CD4-positive, alpha-beta T cell treated with Interleukin-1 beta for 1 hour (primary cell): ENCODE results near the gene MFN2.
"Not testable (repeated sequence)": the region's sequence is repeated elsewhere in the genome, so short reads cannot be mapped to it uniquely, and the experiment has no call there.

Source experiments
- DNase-seq, 2 donors: peaks; one replicate each; pipeline ENCODE4 v3.0.0-alpha.2; 2020 to 2022

The MFN2 gene

GRCh38 chr1:12001249-12001917 is 21.1 kb downstream of the MFN2 start:
- DNase-seq: peak; percentile 9 to 33

GRCh38 chr1:12001996-12002493 is 21.8 kb downstream of the MFN2 start:
- no peak for DNase-seq

GRCh38 chr1:12003762-12004161 is 23.5 kb downstream of the MFN2 start:
- DNase-seq: no peak

DNA sequence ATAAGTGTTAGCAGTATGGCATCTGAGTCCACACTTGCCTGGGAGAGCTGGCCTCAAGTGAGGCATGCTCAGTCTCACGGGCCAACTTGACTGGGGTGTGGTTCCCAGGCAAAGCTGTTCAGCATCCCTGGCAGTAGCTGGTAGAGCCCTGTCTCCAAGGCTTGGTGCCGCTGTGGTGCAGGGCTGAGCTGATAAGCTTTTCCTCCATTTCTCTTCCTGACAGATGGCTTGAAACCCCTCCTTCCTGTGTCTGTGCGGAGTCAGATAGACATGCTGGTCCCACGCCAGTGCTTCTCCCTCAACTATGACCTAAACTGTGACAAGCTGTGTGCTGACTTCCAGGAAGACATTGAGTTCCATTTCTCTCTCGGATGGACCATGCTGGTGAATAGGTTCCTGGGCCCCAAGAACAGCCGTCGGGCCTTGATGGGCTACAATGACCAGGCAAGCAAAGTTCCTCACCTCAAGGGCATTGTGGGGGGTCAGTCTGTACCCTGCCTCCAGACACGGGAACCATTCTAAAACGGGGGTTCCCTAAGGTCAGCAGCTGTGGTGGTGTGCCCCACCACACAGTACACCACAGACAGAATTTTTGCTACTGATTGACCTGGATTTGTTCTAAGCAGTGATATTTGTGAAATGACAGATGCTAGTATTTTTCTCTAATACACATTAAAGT is 25.4 kb downstream of the MFN2 start:
- DNase-seq: no peak

GRCh38 chr1:12006167-12006921 is 26.1 kb downstream of the MFN2 start:
- DNase-seq: no peak

DNA sequence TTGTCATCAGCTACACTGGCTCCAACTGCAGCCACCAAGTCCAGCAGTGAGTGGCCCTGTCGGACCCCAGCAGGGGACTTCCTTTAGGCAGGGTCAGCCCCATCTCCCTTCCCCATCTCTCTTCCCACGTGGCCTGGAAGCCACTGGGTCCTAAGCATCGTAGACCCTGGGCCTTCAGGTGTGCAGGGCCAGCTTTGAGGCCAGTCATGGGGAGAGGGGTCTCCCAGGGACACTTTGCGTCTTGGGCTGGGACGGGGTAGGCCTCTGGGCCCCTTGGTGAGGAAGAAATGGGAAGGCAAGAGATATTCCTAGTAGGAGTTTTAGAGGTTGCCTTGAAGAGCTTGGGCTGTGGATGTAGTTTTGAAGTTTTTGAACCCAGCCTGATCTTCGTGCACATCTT is 27.0 kb downstream of the MFN2 start:
- no peak for DNase-seq

GRCh38 chr1:12008355-12008754 is 28.1 kb downstream of the MFN2 start:
- not testable (repeated sequence) for DNase-seq

GRCh38 chr1:12009318-12009947 is 29.2 kb downstream of the MFN2 start:
- DNase-seq: no peak

DNA sequence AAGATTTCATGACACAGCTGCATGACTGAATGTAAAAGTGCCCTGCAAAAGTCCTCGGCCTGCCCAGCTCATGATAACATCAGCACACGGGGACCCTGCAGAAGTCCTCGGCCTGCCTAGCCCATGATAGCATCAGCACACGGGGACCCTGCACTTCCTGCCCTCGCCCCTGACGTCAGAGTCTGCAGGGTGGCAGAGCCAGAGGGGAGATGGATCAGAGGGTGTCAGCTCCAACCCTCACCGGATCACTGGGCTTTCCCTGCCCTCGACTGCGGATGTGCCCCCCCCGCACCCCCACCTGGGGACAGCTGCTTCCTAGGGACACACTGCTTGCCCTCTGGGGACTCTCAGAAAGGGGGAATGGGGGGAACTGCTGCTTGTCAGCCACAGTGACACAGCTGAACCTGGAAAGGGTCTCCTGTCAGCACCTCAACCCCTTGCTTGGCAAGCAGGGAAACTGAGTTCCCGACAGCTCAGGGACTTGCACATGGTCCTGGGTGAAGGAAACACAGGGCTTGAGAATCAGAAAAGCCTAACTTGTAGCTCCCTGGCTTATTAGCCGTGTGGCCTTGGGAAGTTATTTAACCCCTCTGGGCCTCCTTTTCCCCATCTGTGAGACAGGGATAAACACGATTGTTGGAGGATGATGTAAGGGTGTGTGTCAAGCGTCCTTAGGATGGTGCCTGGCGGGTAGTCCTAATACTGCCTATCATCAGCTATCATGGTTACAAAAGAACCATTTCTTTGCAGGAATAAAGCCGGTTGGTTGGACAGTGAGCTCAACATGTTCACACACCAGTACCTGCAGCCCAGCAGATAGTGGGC is 30.7 kb downstream of the MFN2 start:
- no peak for DNase-seq

- DNase-seq: no peak
These were observed 31.8 kb downstream of the MFN2 start for GRCh38 chr1:12011998-12012397.

DNA sequence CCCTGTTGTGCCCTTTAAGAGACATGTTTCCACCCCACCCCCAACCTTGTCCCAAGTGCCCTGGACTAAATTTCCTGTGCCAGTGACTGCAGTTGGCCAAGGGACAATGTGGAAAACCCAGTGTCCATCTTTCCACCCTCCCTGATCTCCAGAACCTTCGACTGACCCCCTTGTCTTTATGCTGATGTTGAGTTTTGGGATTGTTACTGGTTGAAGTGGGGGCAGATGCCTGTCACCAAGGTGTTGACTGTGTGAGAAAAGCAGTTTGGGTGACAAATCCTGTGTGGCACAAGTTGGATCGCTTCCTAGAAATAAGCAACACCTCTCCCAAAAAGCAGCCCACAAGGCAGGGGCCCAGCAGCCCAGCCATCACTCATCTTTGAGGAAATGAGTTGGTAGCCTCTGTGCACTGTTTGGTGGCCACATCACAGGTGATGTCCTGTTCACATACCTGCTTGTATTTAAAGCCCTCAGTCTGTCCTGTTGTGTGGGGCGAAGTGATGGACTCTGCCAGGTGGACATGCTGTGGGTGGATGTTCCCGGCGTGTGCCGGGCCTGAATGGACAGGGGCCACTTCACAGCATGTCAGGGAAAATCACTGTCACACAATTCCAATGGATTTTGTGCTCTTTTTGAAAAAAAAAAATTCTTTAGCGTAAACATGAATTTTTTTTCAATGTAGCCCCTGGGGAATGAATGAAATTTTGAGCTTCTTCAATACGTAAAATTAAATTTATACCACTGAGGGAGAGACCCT is 32.5 kb downstream of the MFN2 start:
- no peak for DNase-seq

GRCh38 chr1:12014141-12014991 is 34.1 kb downstream of the MFN2 start:
- no peak for DNase-seq

GRCh38 chr1:12015001-12015491 is 34.8 kb downstream of the MFN2 start:
- no peak for DNase-seq

DNA sequence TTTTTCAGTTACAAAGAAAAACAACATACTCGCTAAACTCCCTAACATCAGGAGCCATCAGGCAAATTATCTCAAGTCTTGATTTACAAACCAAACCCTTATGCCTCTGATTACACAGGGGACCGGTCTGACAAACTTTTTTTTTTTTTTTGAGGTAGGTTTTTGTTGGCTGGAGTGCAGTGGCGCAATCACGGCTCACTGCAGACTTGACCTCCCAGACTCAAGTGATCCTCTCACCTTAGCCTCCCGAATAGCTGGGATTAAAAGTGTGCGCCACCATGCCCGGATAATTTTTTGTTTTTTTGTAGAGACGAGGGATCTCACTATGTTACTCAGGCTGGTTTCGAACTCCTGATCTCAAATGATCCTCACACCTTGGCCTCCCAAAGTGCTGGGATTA is 35.3 kb downstream of the MFN2 start:
- no peak for DNase-seq

DNA sequence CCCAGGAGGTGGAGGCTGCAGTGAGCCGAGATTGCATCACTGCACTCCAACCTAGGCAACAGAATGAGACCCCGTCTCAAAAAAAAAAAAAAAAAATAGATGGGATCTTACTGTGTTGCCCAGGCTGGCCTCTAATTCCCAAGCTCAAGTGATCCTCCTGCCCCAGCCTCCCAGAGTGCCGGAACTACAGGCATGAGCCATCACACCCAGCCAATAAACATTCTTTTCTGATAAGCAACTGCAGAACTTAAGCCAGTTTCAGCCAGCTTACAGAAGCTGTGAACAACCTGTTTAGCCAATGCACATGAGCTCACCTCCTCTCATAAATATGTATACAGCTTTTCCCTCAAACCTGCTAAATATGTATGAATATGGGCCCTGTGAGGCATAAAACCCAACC is 35.9 kb downstream of the MFN2 start:
- no peak for DNase-seq

DNA sequence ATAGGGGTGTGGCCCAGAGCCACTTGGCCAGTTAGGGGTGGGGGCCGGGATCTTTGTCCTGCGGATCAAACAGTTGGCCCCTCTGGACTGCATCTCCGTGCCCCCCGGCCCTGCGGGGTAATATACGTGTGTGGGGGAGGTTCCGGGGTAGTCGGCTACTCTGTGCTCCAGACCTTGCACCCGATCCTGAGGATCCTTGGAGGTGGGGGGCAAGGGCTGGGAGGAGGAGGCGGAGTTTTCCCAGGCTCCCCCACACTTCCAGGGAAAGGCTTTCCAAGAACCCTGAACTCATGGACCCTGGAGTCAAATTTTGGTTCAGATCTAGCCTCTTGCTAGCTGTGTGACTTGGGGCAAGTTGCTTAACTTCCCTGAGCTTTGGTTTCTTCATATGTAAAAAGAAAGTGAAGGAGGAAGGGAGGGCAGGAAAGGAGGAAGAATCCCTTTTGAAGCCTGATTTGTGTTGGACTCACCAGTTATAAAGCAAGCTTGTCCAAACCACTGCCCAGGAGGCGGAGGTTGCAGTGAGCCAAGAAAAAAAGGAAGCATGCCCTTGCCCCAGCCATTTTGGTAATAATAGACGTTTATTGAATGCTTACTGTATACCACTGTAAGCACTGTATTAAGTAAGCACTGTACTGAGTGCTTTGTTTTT is 39.7 kb downstream of the MFN2 start:
- DNase-seq: peak in 1 of 2 donors; percentile 18

GRCh38 chr1:12021616-12022015 is 41.4 kb downstream of the MFN2 start:
- DNase-seq: no peak

DNA sequence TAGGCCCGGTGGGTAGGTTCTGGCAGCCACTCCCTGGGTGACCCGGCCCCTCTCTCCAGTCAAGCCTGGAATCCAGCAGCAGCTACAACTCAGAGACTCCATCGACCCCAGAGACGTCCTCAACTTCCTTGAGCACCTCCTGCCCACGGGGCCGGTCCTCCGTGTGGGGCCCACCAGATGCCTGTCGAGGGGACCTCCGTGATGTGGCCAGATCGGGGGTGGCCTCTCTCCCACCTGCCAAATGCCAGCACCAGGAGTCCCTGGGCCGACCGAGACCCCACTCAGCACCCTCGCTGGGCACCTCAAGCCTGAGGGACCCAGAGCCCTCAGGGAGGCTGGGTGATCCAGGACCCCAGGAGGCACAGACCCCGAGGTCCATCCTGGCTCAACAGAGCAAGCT is 41.8 kb downstream of the MFN2 start:
- no peak for DNase-seq

DNA sequence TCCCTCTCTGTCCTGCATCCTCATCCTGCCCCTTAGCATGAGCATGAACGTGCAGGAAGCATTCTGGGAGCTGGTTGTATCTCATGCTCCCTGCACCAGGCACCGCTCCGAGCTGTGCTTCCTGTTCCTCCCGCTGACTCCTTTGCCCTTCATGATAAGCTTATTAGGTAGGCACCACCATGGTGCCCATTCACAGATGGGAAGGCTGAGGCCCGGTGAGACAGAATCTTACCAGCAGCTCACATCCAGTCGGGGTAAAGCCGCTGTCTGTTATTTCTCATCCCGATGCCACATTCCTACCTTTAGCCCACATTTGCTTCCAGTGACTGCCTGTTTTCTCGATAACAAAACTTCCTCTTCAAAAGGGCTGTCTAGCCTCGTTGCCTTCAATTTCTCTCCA is 46.3 kb downstream of the MFN2 start:
- no peak for DNase-seq

DNA sequence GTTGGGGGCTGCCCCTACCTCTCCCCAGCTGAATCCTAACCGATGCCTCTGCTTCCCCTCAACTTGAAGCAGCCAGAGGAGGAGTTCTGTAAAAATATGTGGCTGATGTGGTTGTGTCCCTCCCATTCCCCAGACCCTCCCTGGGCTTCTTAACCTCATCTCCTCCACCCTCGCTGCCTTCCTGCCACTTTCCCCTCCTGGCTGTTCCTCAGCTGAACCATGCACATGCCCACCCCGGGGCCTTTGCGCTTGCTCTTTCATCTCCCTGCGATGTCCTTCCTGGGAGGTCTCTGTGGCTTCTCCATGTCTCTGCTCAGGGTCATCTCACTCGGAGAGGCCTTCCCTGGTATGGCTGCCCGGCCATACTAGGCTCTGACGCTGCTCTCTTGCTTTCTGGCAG is 48.0 kb downstream of the MFN2 start:
- no peak for DNase-seq
